Measurements from ENCODE around the gene TEX264.
"Not testable (repeated sequence)": the region's sequence is repeated elsewhere in the genome, so short reads cannot be mapped to it uniquely, and the experiment has no call there.

TEX264 gene

GRCh38 chr3:51715231-51715976, 44.4 kb downstream of the TEX264 start:
- DNase-seq (ENCODE audit: low read depth, low spot score) = no peak

- DNase-seq (ENCODE audit: low read depth, low spot score) = no peak
These were observed 44.9 kb downstream of the TEX264 start for GRCh38 chr3:51715977-51716294.

- DNase-seq (ENCODE audit: low read depth, low spot score) = no peak
These were observed 45.8 kb downstream of the TEX264 start for GRCh38 chr3:51716805-51717204.

- no peak for DNase-seq (ENCODE audit: low read depth, low spot score)
These were observed 46.4 kb downstream of the TEX264 start for GRCh38 chr3:51717446-51717845.

- DNase-seq (ENCODE audit: low read depth, low spot score) = no peak
These were observed 46.9 kb downstream of the TEX264 start for GRCh38 chr3:51717947-51718346.

- no peak for DNase-seq (ENCODE audit: low read depth, low spot score)
These were observed 47.7 kb downstream of the TEX264 start for GRCh38 chr3:51718547-51719409.

GRCh38 chr3:51719410-51720025, 48.5 kb downstream of the TEX264 start:
- no peak for DNase-seq (ENCODE audit: low read depth, low spot score)

GRCh38 chr3:51720292-51721061, 49.4 kb downstream of the TEX264 start:
- DNase-seq (ENCODE audit: low read depth, low spot score) = no peak

- DNase-seq (ENCODE audit: low read depth, low spot score) = no peak
These were observed 50.2 kb downstream of the TEX264 start for GRCh38 chr3:51721062-51721745.

- DNase-seq (ENCODE audit: low read depth, low spot score) = no peak
These were observed 51.3 kb downstream of the TEX264 start for GRCh38 chr3:51722362-51722761.

- DNase-seq (ENCODE audit: low read depth, low spot score) = no peak
These were observed 56.4 kb downstream of the TEX264 start for GRCh38 chr3:51727500-51727899.

- DNase-seq (ENCODE audit: low read depth, low spot score) = no peak
These were observed 58.1 kb downstream of the TEX264 start for GRCh38 chr3:51729042-51729633.

GRCh38 chr3:51733859-51734571, 63.0 kb downstream of the TEX264 start:
- DNase-seq (ENCODE audit: low read depth, low spot score) = no peak

GRCh38 chr3:51734572-51734907, 63.5 kb downstream of the TEX264 start:
- DNase-seq (ENCODE audit: low read depth, low spot score) = no peak

- no peak for DNase-seq (ENCODE audit: low read depth, low spot score)
These were observed 64.0 kb downstream of the TEX264 start for GRCh38 chr3:51735039-51735438.

- DNase-seq (ENCODE audit: low read depth, low spot score) = no peak
These were observed 64.9 kb downstream of the TEX264 start for GRCh38 chr3:51735950-51736349.

- no peak for DNase-seq (ENCODE audit: low read depth, low spot score)
These were observed 68.1 kb downstream of the TEX264 start for GRCh38 chr3:51739110-51739509.

GRCh38 chr3:51742320-51742719, 71.3 kb downstream of the TEX264 start:
- not testable (repeated sequence) for DNase-seq (ENCODE audit: low read depth, low spot score)

GRCh38 chr3:51742978-51743377, 71.9 kb downstream of the TEX264 start:
- not testable (repeated sequence) for DNase-seq (ENCODE audit: low read depth, low spot score)

- DNase-seq (ENCODE audit: low read depth, low spot score) = no peak
These were observed 76.8 kb downstream of the TEX264 start for GRCh38 chr3:51747840-51748239.
